Caki2 (cell line): ENCODE data around the gene POPDC3. TPM values are rescaled to one million over a fixed set of nuclear protein-coding genes. Genes with fewer than 3 reads are reported as not detected.
A peak's percentile ranks its signal among the peaks of the same experiment; 100 is the strongest.
"Not testable (repeated sequence)": the region's sequence is repeated elsewhere in the genome, so short reads cannot be mapped to it uniquely, and the experiment has no call there.

Experiments used
- DNase-seq: peaks from one replicate; pipeline ENCODE4 v3.0.0-alpha.2; 2015; ENCODE audit warnings: low read depth
- in situ Hi-C: cut with HindIII; loops from 2 replicates; pipeline ENCODE4 v1.10.0; 2016; ENCODE audit warnings: low sequenced_read_pairs, low pct_unique_long_range_greater_than_20kb, mixed read lengths
- total RNA-seq: library from RNA; depleted of rRNA; stranded (reverse); fragments of >200 nt; shearing (Covaris generic); gene quantifications from 2 replicates; pipeline ENCODE4 v1.2.3, GENCODE V29; 2014; ENCODE audit warnings: low replicate concordance; rRNA removed

The POPDC3 gene, protein sequence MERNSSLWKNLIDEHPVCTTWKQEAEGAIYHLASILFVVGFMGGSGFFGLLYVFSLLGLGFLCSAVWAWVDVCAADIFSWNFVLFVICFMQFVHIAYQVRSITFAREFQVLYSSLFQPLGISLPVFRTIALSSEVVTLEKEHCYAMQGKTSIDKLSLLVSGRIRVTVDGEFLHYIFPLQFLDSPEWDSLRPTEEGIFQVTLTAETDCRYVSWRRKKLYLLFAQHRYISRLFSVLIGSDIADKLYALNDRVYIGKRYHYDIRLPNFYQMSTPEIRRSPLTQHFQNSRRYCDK
- 139 and 161 TPM in 2 replicates for total RNA-seq

DNA sequence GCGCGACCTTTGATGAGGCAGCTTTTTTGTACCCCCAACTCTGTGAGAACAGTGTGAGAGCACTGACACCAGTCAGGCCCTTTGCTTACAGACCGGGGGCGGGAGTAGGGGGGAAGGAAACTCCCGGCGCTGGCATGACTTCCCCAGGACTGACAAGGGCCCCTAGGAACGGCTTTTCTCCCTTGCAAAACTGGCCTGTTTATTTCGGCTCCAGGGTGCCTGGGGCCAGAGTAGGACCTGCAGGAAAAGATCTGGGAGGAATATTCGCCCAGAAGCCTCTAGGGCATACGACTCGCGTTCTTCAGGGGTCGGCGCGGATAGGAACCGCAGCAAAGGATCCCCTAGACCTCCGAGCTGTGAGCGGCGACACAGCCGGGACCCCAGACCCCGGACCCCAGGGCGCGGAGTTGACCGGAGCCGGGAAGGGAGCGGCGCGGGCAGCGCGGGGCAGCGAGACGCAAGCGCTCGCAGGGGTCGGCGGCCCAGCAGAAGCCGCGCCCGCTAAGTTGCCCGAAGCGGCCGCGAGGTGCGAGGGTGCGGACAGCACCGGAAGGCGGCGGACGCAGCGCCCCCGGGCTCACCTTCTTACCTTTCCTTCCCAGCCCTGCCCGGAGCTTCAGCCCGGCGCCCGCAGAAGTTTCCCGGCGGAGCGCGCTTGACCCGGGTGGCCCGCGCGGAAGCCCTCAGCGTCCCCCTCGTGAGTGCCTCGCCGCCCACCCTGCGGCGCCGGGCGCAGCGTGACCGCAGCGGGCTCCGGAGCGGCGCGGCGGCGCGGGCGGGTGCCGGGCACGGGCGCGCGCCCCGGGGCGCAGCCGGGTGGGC, at the start of gene POPDC3:
Gene POPDC3 (minus strand): TSS at position 771 of the 822 bp plus-strand sequence. CDS start 18,105 bp downstream, outside the sequence.
- peak; percentile 78 for DNase-seq
- in situ Hi-C loops = no loop called here

DNA sequence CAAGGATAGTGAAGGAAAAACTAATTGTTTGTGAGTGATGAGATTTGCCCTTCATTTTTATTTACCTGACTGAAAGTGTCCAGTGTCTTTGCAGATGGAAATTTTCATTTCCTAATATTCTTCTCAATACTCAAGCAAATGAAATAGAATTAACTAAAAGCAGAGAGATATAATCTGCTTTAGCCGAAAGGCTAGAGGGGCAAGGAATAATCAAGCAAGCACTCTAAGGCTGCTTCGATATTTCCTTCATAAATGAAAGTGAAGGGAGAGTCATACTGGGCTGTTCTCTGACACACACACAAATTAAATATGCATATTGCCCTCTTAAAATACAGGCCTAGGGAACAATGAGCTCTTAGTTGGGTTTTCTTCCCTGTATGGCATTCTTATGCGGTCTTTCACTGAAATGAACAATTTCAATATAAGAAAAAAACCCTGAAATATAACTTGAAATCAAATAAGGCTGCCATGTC, 47.5 kb upstream of the POPDC3 start:
- DNase-seq = no peak
- in situ Hi-C loops = no loop called here

DNA sequence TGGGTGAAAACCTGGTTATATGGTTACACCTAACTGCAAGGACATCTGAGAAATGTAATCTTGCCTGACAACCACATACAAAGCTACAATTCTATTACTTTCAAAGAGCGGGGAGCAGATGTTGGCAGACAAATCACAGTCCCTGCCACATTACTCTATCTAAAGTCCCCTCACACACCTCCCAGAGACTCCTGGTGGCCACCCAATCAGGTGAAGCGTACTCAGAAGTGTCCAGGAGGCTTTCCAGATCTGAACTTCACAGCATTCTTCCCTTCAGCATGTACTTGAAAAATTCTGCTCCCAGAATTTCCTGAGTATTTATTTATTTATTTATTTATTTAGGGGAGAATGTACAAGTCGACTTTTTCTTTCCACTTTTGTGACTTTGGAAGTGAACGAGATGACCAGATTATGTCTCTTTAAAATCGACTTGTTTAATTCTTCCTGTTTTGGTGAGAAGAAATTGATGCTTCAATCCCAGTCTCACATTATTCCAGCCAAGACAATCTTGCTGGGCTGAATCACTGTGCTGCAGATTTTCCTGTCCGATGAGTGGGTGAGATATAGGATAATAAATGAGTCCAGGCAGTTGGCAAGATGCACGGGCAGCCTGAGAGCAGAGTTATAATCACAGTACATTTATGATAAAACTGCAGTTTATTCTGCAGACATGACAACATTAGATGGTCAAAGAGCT, 46.9 kb upstream of the POPDC3 start:
- no peak for DNase-seq
- in situ Hi-C loops = no loop called here

DNA sequence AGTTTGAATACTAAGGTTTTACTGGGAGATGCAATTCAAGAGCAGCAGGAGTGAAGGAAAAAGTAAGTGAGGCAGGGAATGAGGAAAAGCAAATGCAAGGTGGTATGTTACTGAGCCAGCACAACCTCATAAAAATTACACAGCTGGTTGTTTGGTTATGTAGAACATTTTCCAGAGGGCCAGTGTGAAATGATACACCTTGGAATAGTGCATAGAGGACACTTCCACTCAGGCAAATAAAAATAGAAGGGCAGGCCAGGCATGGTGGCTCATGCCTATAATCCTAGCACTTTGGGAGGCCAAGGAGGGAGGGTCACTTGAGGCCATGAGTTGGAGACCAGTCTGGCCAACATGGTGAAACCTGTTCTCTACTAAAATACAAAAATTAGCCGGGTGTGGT, 43.4 kb upstream of the POPDC3 start:
- in situ Hi-C loops = no loop called here

DNA sequence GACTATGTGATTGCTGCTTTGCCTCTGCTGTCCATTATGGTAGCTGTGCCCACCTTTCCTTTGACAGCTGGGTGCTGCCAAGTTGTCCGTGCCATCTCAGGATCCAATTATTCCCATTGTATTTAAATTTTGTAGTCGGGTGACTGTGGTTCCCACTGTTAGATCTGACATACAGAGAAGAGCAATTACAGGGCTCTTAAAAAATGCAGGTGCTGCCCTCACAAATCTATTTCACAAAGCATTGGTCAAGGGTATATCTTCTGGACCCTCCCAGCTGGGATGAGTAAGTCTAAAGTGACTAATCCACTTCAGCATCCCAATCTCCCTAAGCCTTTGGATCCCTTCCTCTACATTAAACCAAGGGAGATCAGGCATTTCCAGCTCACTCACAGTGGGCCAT, 41.4 kb upstream of the POPDC3 start:
- in situ Hi-C loops = not testable (repeated sequence)

More for the DNA sequence above, 43.4 kb upstream of the POPDC3 start:
- DNase-seq = no peak

DNA sequence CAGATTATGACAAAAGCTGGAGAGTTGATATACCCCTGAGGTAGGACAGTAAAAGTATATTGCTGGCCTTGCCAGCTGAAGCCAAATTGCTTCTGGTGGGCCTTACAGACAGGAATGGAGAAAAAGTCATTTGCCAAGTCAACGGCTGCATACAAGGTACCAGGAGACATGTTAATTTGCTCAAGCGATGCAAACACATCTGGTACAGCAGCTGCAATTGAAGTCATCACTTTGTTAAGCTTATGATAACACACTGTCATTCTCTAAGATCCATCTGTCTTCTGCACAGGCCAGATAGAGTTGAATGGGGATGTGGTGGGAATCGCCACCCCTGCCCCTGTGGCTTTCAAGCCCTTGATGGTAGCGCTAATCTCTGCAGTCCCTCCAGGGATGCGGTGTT, 40.4 kb upstream of the POPDC3 start:
- in situ Hi-C loops = no loop called here

More for the DNA sequence above, 41.4 kb upstream of the POPDC3 start:
- not testable (repeated sequence) for DNase-seq

DNA sequence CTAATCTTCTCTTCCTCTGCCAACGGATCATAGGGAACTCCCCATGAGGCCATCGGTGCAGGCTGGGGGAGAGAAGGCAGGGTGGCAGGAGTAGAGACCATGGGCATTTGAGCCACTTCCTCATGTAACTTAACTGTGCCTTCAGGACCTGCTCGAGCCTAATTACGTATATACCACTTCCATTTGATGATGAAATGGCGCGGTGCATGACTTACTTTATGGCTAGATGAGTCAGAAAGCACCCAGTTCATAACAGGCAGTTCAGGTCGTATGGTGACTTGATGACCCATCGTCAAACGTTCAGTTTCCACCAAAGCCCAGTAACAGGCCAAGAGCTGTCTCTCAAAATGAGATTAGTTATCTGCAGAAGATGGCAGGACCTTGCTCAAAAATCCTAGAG, 39.4 kb upstream of the POPDC3 start:
- DNase-seq, in situ Hi-C loops: not testable (repeated sequence)

More for the DNA sequence above, 40.4 kb upstream of the POPDC3 start:
- no peak for DNase-seq

DNA sequence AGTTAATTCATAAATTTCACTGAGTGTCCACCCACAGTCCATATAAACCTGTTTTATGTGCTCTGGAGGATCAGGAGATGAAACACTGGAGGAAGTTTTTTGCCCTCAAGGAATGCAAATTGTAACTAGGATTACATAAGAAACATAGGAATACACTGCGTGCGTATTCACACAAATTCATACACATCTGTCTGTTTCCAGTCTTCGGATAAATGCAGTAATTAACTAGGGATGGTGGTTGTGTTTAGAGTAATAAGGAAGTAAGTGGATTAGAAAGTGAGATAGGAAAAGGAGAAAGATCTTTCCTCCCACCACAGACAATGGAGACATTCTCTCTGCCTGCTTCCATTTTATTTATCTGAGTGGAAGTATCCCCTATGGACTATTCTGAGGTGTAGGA, 35.7 kb upstream of the POPDC3 start:
- no peak for DNase-seq
- in situ Hi-C loops = no loop called here

DNA sequence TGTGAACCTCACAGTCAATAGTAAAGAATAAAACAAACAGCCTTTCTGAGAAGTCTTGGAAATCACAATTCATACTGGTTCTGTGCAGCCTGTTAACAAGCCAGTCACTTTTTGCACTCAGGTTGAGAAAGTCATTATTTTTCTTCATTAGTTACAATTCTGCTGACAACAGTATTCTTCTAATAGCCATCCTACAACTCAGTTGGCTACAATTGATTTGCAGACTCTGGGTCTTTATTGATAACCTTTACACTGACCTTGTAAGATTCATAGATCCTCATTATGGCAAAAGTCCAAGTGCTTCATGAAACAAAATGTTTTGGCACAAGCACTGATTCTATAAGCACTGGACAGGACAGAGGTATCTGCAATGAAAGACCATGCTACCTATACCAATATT, 34.9 kb upstream of the POPDC3 start:
- in situ Hi-C loops = no loop called here
- no peak for DNase-seq

DNA sequence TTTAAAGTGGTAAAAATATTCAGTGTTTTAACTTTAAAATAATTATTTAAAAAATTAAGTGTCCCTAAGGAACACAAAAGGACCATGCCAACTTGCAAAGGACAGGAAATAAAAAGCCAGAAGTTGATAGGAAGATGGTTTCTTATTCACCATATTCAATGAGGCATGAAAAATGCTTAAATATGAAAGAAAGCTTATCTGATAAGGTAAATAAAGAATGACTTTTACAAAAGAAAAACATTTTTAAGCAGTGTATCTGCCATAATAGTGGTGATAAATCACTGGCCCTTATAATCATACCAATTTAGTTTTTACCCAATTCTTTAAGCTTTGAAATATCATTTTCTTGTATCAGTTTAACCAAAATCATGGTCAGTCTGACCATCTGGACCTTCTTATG, 33.5 kb upstream of the POPDC3 start:
- DNase-seq = no peak
- in situ Hi-C loops = no loop called here

DNA sequence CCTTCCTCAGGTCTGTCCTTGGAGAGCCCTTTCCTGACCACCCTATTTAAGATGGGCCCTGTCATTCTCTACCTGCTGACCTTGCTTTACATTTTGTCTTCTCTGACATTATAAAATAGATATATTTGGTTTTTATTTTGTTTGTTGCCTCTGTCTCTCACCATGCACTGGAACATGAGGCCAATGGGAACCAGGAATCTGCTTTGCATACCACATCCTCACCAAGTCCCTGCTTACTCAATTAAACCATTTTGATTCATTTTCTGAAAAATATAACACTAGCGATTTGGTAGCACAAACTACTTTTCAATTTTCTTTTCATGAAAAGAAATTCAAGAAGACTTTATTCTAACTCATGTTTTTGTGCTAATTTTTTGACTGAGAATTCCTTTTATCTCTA, 32.8 kb upstream of the POPDC3 start:
- DNase-seq = no peak
- in situ Hi-C loops = no loop called here

DNA sequence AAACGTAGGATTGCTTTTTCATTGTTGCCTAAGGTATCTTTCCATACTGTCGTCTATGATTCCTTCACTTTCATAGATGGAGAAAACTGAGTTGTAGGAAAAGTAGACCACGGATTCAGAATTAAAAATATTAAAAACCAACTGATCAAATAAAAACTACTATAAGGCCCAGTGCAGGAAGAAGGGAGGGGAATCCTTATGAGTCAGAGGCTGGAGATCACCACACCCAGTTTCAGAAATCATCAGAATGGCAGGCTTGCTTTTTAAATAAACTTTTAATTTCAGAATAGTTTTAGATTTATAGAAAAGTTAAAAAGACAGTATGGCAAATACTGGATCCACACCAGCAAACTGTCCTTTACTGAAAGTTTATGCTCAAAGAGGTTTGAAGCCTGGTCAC, 32.0 kb upstream of the POPDC3 start:
- DNase-seq = no peak
- in situ Hi-C loops = no loop called here

DNA sequence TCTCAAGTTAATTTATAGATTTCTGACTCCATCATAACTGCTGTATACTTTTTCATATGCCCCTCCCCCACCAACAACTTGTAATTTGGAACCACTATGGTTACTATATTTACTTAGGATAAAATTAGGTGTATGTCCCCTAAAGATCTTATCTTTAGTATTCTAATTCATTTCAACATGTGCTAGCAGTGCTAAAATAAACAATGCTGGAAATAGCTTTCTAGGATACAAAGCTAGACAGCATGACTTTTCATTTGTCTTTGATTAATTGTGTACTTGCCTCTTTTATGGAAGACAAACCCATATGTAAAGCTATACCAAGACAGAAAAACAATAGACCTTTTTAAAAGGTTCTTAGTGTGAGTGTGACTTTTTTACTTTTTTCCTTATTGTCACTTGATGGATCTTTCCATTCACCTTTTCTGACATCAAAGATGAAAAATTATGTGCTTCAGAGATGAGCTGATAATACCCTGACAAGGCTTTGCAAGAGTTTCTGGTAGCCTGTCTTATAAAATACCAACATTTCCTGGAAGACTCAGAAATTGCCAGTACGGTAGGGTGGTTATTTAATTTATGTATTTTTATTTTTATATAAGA, 31.2 kb upstream of the POPDC3 start:
- no peak for DNase-seq
- in situ Hi-C loops = no loop called here

DNA sequence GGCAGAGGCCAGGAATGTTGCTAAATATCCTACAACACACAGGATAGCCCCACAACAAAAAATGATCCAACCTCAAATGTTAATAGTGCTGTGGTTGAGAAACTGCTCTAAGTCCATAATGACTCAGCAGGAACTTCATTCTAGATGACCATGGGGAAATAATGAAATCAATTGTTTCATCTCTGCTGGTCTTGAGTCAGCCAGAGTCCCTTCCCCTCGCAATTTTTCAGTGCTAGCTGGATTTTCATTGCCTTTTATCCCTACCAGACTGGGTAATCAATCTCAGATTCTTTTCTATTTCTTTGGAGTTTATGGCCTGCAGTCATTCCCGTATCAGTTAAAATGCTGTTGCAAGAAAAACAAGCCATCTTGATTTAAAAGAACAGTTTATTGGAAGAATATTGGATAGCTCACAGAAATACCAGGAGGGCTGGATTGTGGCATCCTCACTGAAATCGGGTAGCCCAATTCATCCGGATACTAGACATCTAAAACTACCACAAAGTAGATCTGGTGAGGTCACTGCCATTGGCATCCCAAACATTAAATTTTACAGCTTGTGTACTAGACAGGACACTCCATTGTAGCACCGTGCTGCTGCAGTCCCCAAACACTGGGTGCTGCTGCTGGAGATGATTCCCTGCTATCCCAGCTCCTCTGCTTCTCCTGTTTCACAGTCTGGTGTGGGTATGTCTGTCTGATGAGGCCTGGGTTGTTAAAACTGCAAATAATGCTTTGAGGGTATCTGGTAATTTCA, 30.3 kb upstream of the POPDC3 start:
- DNase-seq = no peak
- in situ Hi-C loops = no loop called here

DNA sequence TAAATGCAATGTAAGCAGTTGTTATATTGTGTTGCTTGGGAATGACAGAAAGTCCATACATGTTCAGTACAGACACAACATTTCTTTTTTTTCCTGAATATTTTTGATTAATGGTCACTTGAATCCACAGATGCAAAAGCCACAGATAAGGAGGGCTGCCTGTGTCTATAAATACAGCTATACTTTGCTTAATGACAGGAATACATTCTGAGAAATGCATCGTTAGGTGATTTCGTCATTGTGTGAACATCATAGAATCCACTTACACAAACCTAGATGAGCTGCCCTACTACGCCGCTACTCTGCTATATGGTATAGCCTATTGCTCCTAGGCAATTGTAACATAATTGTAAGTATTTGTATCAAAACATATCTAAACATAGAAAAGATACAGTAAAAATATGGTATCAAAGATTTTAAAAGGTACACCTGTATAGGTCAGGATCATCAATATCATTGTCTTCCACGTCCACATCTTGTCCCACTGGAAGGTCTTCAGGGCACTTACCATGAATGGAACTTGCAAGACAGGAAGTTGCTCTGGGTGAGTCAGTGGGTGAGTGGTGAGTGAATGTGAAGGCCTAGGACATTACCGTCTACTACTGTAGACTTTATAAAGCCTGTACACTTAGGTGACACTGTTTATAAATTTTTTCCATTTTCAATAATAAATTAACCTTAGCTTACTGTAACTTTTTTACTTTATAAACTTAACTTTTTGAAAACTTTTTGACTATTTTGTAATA, 27.9 kb upstream of the POPDC3 start:
- DNase-seq = no peak
- in situ Hi-C loops = no loop called here

DNA sequence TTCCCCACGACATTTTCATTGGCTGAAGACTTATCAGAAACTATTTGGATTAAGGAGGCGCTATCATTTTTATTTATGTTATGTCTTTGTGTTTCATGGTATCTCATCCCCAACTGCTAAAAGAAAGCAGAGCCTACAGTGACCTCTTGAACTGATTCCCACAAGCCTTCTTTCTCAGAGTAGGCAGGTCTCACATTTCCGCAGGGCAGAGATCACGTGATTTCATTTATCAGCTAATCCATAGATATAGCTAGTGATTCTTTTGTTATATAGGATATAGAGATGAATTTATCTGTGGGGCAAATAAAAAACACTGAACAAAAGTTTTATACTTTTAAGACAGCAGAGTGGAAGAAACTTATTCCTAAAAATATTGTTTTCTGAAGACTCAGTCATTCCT, 25.0 kb upstream of the POPDC3 start:
- in situ Hi-C loops = no loop called here
- DNase-seq = no peak

DNA sequence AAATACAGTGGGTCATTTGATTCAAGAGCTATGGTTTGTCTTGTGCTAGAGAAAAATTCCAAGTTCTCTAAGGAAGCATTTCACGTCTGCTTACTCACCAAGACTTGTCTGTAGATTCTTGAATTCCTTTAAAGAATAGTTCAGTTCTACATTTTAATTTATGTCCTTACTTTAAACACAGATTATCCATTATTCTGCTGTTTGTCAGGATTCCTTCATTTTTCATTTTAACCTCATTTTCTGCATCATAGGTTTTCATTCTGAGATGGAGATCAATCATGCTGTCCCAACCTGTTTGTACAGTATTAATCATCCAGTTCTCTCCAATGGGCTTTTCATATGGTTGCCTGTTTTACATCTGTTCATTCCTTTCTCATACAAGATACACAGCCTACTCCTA, 24.5 kb upstream of the POPDC3 start:
- in situ Hi-C loops = no loop called here
- peak; percentile 94 for DNase-seq
